ENCODE measurements around the gene COL8A1. TPM values are rescaled to one million over a fixed set of nuclear protein-coding genes. Genes with fewer than 3 reads are reported as not detected.

COL8A1 gene
- total RNA-seq, 2 donors from 2014 or later = 8.0 to 8.1 TPM

GRCh38 chr3:99702953-99703943, 64.9 kb downstream of the COL8A1 start:
- Histone ChIP-seq H3K36me3 (no peaks in the 10 kb centered on the region), H3K4me3 (no peak overlapping the region), H3K4me1 (replicated peaks) (no peaks in the 10 kb centered on the region), H3K27me3 (replicated peaks; ENCODE audit: insufficient read depth) (no peaks in the 10 kb centered on the region), H3K27ac (no peak overlapping the region), H3K9me3 (no peaks in the 10 kb centered on the region)
- intact Hi-C loops (cut with DNase I) = no loop called here
- TF ChIP-seq CTCF (IDR thresholded peaks at IDR 0.05) (no peak), POLR2AphosphoS5 (IDR thresholded peaks at IDR 0.05) (no peak), POLR2A (IDR thresholded peaks at IDR 0.05) (no peak)
- 69% methylated on average over 7 of the region's 7 CpGs for WGBS
- no peak for DNase-seq (ENCODE audit: low spot score)

- intact Hi-C loops (cut with DNase I) = no loop called here
Observed at GRCh38 chr3:99704417-99704816, 66.0 kb downstream of the COL8A1 start.

GRCh38 chr3:99706410-99706809, 68.0 kb downstream of the COL8A1 start:
- no peaks in the 10 kb centered on the region for H3K27me3 ChIP-seq (replicated peaks; ENCODE audit: insufficient read depth)
- WGBS = 31% methylated on average over 1 of the region's 1 CpG
- no peaks in the 10 kb centered on the region for H3K4me1 ChIP-seq (replicated peaks)
- no peak for TF ChIP-seq POLR2AphosphoS5 (IDR thresholded peaks at IDR 0.05)
- no peak for TF ChIP-seq POLR2A (IDR thresholded peaks at IDR 0.05)
- TF ChIP-seq CTCF (IDR thresholded peaks at IDR 0.05) = no peak
- H3K9me3 ChIP-seq = no peaks in the 10 kb centered on the region
- no peaks in the 10 kb centered on the region for H3K36me3 ChIP-seq
- intact Hi-C loops (cut with DNase I) = no loop called here
- no peak overlapping the region for H3K27ac ChIP-seq
- DNase-seq (ENCODE audit: low spot score) = no peak
- H3K4me3 ChIP-seq = no peak overlapping the region

More at GRCh38 chr3:99704417-99704816, 66.0 kb downstream of the COL8A1 start:
- no peak overlapping the region for H3K4me3 ChIP-seq
- H3K9me3 ChIP-seq = no peaks in the 10 kb centered on the region
- no peaks in the 10 kb centered on the region for H3K27me3 ChIP-seq (replicated peaks; ENCODE audit: insufficient read depth)
- no peaks in the 10 kb centered on the region for H3K4me1 ChIP-seq (replicated peaks)
- H3K27ac ChIP-seq = no peak overlapping the region
- WGBS = 75% methylated on average over 2 of the region's 2 CpGs
- no peaks in the 10 kb centered on the region for H3K36me3 ChIP-seq
- no peak for DNase-seq (ENCODE audit: low spot score)
- TF ChIP-seq POLR2AphosphoS5 (IDR thresholded peaks at IDR 0.05) (no peak), POLR2A (IDR thresholded peaks at IDR 0.05) (no peak), CTCF (IDR thresholded peaks at IDR 0.05) (no peak)

GRCh38 chr3:99708207-99708745, 69.9 kb downstream of the COL8A1 start:
- WGBS = 55% methylated on average over 4 of the region's 4 CpGs
- Histone ChIP-seq H3K27ac (no peak overlapping the region), H3K36me3 (no peaks in the 10 kb centered on the region), H3K4me1 (replicated peaks) (no peaks in the 10 kb centered on the region), H3K4me3 (no peak overlapping the region), H3K9me3 (no peaks in the 10 kb centered on the region), H3K27me3 (replicated peaks; ENCODE audit: insufficient read depth) (no peaks in the 10 kb centered on the region)
- TF ChIP-seq POLR2AphosphoS5 (IDR thresholded peaks at IDR 0.05) (no peak), CTCF (IDR thresholded peaks at IDR 0.05) (no peak)
- intact Hi-C loops (cut with DNase I) = no loop called here
- DNase-seq (ENCODE audit: low spot score) = no peak

Data from prostate gland (tissue), 2 donors.